Kidney (tissue), 14 donors: ENCODE results near the gene MMP15. TPM values are rescaled to one million over a fixed set of nuclear protein-coding genes. Genes with fewer than 3 reads are reported as not detected.
A peak's percentile ranks its signal among the peaks of the same experiment; 100 is the strongest.

Experiments used
- DNase-seq, 5 donors: peaks; one replicate each; pipeline ENCODE4 v3.0.0-alpha.2; 2013 to 2020
- FAIRE-seq: peaks from 2 replicates; lab custom pipeline; 2012; peaks lifted over from hg19 to GRCh38; lab: Jason Lieb, UNC
- H3K27ac ChIP-seq, 2 donors: one replicate each; pipeline ENCODE4 v1.7.0; 2013; ENCODE audit warnings: low read depth in 2 of 2, low read length in 2 of 2, inconsistent platforms in 1 of 2
- H3K27me3 ChIP-seq: one replicate; pipeline ENCODE4 v1.7.1; 2013; ENCODE audit warnings: low read length, inconsistent platforms; ENCODE audit not compliant: control insufficient read depth, insufficient read depth
- H3K36me3 ChIP-seq, 3 donors: one replicate each; pipeline versions ENCODE4 v1.7.0 to v1.7.1; 2013; ENCODE audit warnings: low read length in 3 of 3, control low read depth in 1 of 3, inconsistent platforms in 1 of 3; ENCODE audit not compliant: insufficient read depth in 3 of 3, control insufficient read depth in 2 of 3
- H3K4me1 ChIP-seq, 3 donors: one replicate each; pipeline versions ENCODE4 v1.7.0 to v1.7.1; 2013; ENCODE audit warnings: low read length in 3 of 3, inconsistent platforms in 1 of 3, low read depth in 1 of 3; ENCODE audit not compliant: control insufficient read depth in 2 of 3, insufficient read depth in 2 of 3
- H3K4me3 ChIP-seq, 3 donors: one replicate each; pipeline versions ENCODE4 v1.7.0 to v1.8.1; 2013; ENCODE audit warnings: low read length in 3 of 3, control low read depth in 1 of 3, inconsistent platforms in 1 of 3
- H3K9ac ChIP-seq, 3 donors: one replicate each; pipeline versions ENCODE4 v1.7.0 to v1.7.1; 2013; ENCODE audit warnings: low read length in 3 of 3, control low read depth in 1 of 3, inconsistent platforms in 1 of 3
- H3K9me3 ChIP-seq, 3 donors: one replicate each; pipeline versions ENCODE4 v1.7.0 to v1.7.1; 2013; ENCODE audit warnings: low read length in 3 of 3, control low read depth in 1 of 3, inconsistent platforms in 1 of 3; ENCODE audit not compliant: control insufficient read depth in 2 of 3, insufficient read depth in 1 of 3
- CTCF ChIP-seq: IDR thresholded peaks from 3 replicates; pipeline ENCODE4 v1.5.1; 2012; ENCODE audit warnings: mild to moderate bottlenecking, moderate library complexity, borderline replicate concordance; ENCODE audit not compliant: insufficient read depth; ENCODE audit errors: extremely low read depth
- intact Hi-C: fragments of 100-400 bp; cut with DNase I; formaldehyde crosslinking; loops from one replicate; pipeline ENCODE4 v1.11.1; 2022
- polyA plus RNA-seq: library from polyadenylated mRNA; stranded (reverse); fragments of 350-450 nt; fragmentation: Illumina TruSeq; extraction: RNeasy Lipid Tissue Mini Kit (QIAGEN cat#74804); gene quantifications from one replicate; pipeline ENCODE4 v1.2.3, GENCODE V29; 2014; ENCODE audit warnings: low read depth, low replicate concordance; ENCODE audit not compliant: insufficient read depth
- total RNA-seq: library from RNA; stranded (reverse); fragmentation: NEBNext Ultra II Directional; extraction: Animal tissue kit (Norgen Biotek cat#: 25700); gene quantifications from one replicate; pipeline ENCODE4 v1.2.1, GENCODE V29; 2021
- donor health status: control.
- donor health status: control.
- donor health status: control.
- donor health status: control.
- donor health status: control.
- donor health status: DM: yes; HTN: yes; CAD: no.
- donor health status: Normal renal cell carcinoma (clear cell type).

MMP15 gene
- total and polyA plus RNA-seq, 2 donors from 2014 or later: 19.1 to 31.4 TPM

GRCh38 chr16:57987441-57988177 is 37.9 kb upstream of the MMP15 start:
- intact Hi-C loops: no loop called here
- H3K4me1 ChIP-seq: peaks cover 0 to 10% (median 0%) of the 10 kb centered on the region in 3 donors
- H3K9me3 ChIP-seq: no peaks in the 10 kb centered on the region
- DNase-seq (peak in 2 of 5 donors; percentile 31 to 32), FAIRE-seq (no peak)
- no peak overlapping the region for H3K27ac ChIP-seq
- H3K36me3 ChIP-seq: no peaks in the 10 kb centered on the region
- peaks cover 4% of the 10 kb centered on the region for H3K27me3 ChIP-seq
- no peak for TF ChIP-seq CTCF
- no peak overlapping the region for H3K4me3 ChIP-seq
- no peak overlapping the region for H3K9ac ChIP-seq

- intact Hi-C loops: no loop called here
- Histone ChIP-seq H3K27me3 (peaks cover 4% of the 10 kb centered on the region), H3K4me3 (no peak overlapping the region), H3K4me1 (peaks cover 0 to 20% (median 0%) of the 10 kb centered on the region in 3 donors), H3K36me3 (no peaks in the 10 kb centered on the region), H3K9me3 (no peaks in the 10 kb centered on the region), H3K27ac (no peak overlapping the region), H3K9ac (no peak overlapping the region)
- DNase-seq (peak in 2 of 5 donors; percentile 21 to 24), FAIRE-seq (no peak)
- no peak for TF ChIP-seq CTCF
Measured at GRCh38 chr16:57988929-57989328, 36.6 kb upstream of the MMP15 start.

- no peaks in the 10 kb centered on the region for H3K36me3 ChIP-seq
- no peak for TF ChIP-seq CTCF
- no peaks in the 10 kb centered on the region for H3K9me3 ChIP-seq
- DNase-seq: no peak
- intact Hi-C loops: loop anchor here (10.0 kb wide), 1 partner anchor 227 kb away; no protein-coding TSS in a partner anchor
- H3K4me3 ChIP-seq: no peak overlapping the region
- H3K9ac ChIP-seq: no peak overlapping the region
- peaks cover 0 to 12% (median 0%) of the 10 kb centered on the region in 3 donors for H3K4me1 ChIP-seq
- no peak for FAIRE-seq
- no peaks in the 10 kb centered on the region for H3K27me3 ChIP-seq
- no peak overlapping the region for H3K27ac ChIP-seq
Measured at GRCh38 chr16:57991551-57992059, 33.9 kb upstream of the MMP15 start.
